CD4-positive, alpha-beta T cell treated with Interleukin-1 beta for 1 hour (primary cell): Measurements from ENCODE around the gene RPS6KB2.
"Not testable (repeated sequence)": the region's sequence is repeated elsewhere in the genome, so short reads cannot be mapped to it uniquely, and the experiment has no call there.

ENCODE experiments used
- DNase-seq, 2 donors: peaks; one replicate each; pipeline ENCODE4 v3.0.0-alpha.2; 2020 to 2022

The RPS6KB2 gene

DNA sequence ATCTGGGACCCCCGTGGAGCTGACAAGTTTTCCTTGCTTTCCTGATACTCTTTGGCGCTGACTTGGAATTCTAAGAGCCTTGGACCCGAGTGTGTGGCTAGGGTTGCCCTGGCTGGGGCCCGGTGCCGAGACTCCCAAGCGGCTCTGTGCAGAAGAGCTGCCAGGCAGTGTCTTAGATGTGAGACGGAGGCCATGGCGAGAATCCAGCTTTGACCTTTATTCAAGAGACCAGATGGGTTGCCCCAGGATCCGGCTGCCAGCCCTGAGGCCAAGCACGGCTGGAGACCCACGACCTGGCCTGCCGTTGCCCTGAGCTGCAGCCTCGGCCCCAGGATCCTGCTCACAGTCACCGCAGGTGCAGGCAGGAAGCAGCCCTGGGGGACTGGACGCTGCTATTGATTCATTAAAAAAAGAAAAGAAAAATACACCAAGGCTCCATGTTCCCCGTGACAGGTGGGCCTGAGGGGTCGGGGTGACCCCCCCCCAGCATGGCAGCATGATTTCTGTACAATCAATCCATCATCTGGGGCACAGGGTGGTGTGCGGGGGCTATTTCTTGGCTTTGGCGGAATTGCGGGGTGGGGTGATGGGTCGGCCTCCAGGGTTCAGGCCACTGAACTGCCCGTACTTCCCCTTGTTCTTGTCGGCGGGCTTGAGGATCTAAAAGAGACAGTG is 30.2 kb upstream of the RPS6KB2 start:
- no peak for DNase-seq

DNA sequence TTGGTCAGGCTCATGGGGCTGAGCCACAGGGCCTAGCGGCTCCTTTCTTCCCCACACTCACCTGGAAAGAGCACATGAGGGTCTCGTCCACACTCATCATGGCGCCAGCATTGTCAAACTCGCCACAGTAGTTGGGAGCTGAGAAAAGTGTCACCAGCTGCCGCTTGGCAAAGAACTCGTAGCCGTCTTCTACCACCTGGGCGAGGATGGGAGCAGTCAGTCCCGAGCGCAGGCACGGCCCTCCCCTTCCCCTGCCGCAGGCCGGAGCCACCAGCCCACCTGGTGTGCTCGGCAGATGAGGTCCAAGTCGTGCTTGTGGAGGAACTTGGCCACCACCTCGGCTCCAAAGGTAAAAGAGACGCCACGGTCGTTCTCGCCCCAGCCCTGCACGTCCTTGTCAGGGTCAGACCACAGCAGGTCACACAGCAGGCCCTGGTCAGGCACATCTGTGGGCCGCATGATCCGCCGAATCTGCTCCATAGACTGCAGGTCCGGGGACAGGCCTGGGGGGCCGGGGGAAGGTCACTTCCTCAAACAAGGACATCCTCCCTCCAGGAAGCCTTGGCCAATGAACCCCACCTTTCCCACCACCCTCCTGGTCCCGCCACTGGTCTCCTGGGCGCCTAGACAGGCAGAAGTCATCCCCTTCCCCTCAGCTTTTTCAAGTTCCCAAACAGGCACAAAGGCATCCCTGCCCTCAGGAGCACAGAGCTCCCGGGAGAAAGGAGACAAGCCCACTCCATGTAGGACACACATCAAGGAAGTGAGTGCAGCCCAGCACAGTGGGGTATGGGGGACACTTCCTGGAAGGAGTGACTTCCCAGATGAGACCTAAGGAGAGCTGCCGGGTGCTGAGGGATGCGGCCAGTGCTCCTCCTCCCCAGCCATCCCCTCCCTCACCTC is 29.4 kb upstream of the RPS6KB2 start:
- DNase-seq, result no peak

DNA sequence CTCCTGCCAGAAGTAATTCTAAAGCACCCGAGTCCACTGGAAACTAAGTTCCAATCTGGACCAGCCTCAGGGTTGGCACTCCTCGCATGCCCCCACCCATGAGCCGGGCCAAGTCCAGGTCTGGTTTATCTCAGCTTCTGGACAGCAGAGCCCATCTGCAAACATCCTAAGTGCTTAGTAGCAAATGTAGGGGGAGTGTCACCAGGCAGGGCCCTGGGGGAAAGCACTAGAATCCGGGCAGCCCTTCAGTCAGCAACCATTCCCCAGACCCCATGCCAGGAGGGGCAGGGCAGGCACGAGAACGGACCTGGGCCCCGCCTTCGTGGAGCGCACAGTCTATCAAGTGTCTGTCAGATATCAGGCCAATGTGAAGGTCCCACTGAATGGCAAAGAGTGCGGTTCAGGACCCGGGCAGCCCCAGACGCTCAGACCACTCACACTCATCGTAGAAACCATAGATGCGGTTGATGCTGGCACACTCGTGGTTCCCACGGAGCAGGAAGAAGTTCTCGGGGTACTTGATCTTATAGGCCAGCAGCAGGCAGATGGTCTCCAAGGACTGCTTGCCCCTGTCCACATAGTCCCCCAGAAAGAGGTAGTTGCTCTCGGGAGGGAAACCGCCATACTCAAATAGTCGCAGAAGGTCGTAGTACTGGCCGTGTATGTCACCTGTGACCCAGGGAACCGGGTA is 27.9 kb upstream of the RPS6KB2 start:
- no peak for DNase-seq

DNA sequence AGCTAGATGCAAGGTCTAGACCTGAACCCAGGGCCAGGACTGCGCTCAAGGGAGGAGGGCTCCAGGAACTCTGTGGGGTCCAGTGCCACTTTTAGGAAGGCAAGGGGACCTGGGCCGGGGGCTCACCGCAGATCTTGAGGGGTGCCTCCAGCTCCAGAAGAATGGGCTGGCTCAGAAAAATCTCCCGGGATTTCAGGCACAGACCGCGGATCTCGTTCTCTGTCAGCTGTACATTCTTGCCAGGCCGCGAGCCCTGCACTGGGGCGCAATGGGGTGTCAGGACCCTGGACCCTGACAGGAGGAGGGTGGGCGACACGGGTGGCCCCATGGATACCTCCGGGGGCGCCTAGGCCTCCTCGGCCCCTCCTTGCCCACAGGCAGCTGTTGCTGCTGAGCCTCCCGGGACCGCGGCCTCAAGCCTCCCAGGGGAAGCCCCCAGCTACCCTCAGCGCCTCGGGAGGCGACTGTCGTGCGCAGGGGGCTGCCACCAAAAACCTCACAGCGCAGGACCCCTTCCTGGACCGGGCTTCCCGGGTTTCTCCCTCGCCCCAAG is 27.3 kb upstream of the RPS6KB2 start:
- DNase-seq, result no peak

DNA sequence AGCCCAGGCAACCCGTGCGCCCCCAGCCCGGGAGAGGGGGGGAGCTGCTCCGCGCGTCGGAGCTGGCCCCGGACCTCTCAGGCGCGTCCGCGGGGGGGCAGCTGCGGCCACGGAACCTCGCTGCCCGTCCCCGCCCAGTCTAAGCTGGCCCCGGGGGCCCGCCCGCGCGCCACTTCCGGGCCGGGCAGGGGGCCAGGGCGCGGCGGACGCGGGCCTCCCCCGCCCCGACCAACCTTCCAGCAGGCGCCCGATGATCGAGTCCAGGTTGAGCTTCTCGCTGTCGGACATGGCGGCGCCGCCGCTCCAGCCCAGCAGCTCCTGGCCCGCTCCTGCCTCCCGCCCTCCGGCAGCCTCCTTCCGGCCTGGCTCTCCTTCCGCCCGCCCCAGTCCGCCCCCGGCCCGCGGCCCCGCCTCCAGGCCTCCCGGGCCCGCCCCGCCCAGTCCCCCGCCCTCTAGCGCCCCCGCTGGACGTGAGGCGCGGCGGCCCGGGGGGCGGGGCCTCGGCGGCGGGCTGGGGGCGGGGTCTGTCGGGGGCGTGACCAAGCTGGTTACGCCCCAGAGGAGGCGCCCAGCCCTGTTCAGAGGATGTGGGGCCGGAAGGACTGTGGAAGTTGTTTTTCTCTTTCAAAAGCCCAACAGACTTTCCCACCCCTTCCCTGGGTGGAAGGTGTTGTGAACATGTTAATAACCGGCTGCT is 26.7 kb upstream of the RPS6KB2 start, which contains the start of gene PPP1CA:
TSS of gene PPP1CA (minus strand) at position 364 of the 697 bp plus-strand sequence. CDS start at position 288, 76 bp downstream.
- peak; percentile 90 for DNase-seq

DNA sequence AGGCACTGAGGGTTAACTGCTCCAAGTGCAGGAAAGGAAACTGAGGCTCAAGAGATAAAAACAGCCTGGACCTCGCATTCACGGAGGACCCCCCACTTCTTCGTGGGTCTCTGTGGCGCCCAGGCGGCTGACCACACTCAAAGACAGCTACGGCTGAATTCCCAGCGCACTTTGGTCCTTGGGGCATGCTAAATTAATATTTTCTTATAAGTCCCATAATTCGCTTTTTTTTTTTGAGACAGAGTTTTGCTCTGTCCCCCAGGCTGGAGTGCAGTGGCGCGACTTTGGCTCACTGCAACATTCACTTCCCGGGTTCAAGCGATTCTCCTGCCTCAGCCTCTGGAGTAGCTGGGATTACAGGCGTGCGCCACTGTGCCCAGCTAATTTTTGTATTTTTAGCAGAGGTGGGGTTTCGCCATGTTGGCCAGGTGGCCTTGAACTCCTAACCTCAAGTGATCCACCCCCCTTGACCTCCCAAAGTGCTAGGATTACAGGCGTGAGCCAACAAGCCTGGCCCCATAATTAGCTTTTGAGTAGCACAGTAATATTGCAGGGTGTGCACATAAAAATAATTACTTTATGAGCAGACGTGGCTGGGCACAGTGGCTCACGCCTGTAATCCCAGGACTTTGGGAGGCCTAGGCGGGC is 26.0 kb upstream of the RPS6KB2 start:
- not testable (repeated sequence) for DNase-seq

DNA sequence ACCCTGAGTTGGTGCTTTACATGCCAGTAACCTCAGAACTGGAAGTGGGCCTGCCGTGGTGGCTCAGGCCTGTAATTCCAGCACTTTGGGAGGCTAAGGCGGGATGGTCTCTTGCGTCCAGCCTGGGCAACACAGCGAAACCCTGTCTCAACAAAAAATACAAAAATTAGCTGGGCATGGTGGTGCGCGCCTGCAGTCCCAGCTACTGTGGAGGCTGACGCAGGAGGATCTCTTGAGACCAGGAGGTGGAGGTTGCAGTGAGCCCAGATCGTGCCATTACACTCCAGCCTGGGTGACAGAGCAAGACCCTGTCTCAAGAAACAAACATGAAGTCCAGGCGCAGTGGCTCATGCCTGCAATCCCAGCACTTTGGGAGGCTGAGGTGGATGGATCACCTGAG is 25.2 kb upstream of the RPS6KB2 start:
- DNase-seq, result not testable (repeated sequence)

DNA sequence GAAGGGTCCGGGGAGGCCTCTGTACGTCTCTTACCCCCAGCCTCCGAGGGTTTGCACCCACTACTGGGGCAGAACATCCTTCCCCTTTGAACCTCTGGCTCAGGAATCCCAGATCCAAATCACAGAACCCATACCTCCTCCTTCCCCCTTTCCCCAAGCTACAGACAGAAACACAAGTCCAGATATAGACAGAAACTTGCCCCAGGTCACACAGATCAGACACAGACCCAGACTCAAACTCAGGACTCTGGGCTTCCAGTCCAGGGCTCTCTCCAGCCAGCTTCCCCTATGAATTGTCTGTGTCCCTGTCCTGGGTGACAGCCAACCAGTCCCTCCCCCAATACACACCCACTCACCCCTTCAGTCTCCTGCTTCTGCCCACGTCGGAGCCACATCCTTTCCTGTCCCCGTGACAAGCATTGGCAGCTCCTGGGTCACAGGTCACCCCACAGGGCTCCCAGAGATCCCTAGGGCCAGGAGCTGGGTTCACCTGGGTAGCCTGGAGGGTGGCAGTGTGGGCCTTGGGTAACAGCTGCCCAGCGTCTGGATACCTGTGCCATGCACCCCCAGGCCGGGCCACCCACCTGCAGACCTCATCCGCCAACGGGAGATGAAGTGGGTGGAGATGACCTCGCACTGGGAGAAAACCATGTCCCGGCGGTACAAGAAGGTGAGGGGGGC is 23.6 kb upstream of the RPS6KB2 start:
- peak; percentile 49 to 64 for DNase-seq

DNA sequence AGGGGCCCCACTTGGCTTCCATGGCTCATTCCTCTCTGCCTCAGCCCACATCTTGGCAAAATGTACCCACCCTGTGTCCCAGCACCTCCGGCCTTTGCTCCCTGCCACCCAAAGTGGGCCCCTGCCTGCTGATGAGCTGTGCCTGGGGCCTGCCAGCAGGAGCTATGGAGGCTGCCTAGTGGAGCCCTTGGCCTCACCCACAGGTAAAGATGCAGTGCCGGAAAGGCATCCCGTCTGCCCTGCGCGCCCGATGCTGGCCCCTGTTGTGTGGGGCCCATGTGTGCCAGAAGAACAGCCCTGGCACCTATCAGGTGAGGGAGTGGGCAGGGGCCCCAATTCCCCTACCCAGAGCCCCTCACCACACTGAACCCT is 23.1 kb upstream of the RPS6KB2 start:
- no peak for DNase-seq

DNA sequence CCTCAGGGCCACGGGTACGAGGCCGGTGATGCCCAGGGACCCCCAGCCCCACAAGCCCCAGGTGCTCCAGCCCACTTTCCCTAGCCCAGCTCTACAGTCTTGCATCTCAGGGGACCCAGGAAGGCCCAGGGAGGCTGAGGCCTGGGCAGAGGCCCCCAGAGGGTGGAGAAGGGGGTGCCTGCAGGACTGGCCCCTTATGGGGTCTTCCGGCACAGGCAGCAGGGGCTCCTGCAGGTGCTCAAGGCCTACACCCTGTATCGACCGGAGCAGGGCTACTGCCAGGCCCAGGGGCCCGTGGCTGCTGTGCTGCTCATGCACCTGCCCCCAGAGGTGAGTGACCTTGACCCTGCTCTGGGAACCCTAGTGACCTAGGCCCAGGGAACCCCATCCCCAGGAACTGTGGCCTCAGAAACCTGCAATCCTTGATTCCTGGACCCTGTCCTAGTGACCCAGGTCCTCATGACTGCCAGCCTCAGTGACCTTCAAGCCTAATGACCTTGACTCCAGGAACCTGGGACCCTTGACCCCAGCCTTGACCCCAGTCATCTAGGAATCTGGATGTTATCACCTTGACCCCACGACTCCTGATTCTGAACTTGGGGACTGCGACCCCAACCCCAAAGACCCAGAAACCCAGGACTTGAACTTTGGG is 22.5 kb upstream of the RPS6KB2 start:
- DNase-seq, result no peak

DNA sequence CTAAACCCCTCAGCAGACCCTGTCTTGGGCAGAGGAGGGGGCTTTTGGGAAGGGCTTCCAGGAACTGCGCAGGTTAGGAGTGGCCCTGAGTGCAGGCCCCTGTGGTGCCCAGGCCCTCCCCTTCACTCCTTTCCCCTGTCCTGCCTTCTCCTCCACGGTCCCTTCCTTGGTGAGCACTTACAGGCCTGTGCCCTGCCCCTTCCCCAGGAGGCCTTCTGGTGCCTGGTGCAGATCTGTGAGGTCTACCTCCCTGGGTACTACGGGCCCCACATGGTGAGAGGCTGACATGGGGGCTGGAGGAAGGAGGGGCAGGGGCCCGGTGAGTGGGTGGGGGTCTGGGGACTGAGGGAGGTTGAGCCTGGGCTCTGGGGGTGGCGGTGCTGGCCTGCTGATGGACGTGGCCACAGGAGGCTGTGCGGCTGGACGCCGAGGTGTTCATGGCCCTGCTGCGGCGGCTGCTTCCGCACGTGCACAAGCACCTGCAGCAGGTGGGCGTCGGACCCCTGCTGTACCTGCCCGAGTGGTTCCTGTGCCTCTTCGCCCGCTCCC is 21.8 kb upstream of the RPS6KB2 start:
- no peak for DNase-seq

DNA sequence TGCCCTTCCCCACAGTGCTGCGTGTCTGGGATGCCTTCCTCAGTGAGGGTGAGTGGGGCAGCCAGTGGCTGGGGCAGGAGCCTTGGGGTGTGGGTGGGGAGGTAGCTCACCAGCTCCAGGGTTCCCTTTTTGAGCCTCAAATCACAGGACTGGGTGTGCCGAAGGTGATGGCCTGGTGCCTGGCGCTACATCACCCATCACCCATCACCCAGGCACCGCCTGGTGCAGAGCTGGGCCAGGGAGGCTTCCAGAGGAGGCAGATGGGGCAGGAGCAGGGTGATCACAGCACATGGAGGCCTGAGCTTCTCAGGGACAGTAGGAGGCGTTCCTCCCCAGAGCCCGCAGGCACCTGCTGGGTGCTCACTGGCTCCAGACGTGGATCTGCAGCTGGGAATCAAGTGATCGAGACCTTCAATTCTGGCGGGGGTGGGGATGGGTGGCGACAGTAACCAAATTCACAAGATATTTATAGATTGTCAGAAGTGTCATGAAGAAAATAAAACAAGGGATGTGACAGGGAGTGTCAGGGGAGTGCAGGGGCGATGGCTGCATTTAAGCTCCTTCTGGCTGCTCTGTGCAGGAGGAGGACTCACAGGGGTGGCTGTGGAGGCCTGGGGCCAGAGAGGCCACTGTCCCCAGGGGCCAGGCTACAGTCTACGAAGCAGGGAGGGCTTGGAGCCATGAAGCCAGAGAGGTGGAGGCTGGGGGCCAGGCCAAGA is 21.2 kb upstream of the RPS6KB2 start:
- no peak for DNase-seq

DNA sequence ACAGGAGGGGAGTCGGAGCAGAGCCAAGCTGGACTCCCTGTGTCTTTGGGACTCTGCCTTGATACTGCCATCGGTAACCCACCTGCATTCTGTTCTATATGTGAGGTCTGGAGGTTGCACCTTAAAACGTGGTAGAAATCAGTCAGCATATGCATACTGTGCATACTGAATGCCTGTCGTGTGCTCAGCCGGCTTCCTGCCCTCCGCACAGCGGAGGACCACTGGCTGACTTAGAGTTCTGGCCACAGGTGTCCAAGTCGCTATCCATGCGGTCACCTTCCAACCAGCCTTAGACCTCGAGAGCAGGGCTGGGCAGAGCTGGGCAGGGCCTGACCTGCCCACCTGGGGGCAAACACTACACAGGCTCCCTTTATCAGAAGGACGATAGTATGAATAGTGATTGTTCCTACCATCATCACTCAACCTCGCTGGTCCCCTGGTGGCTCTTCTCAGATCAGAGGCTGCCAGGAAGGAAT is 20.6 kb upstream of the RPS6KB2 start:
- no peak for DNase-seq

DNA sequence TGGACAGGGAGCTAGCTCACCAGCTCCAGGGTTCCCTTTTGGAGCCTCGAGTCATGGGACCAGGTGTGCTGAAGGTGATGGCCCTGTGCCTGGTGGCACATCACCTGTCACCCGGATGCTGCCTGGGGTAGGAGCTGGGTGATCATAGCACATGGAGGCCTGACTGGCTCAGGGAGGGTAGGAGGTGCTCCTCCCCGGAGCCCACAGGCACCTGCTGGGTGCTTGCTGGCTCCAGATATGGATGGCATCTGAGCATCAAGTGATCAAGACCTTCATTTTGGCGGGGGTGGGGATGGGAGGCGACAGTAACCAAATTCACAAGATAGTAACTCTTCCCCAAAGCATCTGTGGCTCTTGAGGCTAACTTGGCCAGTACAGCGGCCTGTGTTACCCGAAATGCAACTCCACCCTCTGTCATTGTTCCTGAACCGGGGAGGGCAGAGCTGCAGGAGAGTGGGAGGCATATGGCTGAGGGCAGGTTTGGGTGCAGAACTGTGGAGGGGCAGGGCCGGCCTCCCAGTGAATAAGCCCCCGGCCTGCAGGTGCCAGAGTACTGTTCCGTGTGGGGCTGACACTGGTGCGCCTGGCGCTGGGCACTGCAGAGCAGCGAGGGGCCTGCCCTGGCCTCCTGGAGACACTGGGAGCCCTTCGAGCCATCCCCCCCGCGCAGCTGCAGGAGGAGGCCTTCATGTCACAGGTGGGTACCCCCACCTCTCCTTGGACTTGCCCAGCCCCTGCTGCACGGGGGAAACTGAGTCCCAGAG is 19.7 kb upstream of the RPS6KB2 start:
- peak in 1 of 2 donors; percentile 16 for DNase-seq

DNA sequence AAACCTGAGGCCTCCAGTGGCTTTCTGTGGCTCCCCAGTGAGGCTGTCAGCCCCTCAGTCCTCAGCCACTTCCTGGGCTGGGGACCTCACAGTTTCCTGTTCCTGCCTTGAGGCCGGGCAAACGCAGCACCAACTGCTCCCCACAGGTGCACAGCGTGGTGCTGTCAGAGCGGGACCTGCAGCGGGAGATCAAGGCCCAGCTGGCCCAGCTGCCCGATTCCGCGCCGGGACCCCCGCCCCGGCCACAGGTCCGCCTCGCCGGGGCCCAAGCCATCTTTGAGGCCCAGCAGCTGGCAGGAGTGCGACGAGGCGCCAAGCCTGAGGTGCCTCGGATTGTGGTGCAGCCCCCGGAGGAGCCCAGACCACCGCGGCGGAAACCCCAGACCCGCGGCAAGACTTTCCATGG is 19.0 kb upstream of the RPS6KB2 start:
- DNase-seq, result peak; percentile 78 to 82

DNA sequence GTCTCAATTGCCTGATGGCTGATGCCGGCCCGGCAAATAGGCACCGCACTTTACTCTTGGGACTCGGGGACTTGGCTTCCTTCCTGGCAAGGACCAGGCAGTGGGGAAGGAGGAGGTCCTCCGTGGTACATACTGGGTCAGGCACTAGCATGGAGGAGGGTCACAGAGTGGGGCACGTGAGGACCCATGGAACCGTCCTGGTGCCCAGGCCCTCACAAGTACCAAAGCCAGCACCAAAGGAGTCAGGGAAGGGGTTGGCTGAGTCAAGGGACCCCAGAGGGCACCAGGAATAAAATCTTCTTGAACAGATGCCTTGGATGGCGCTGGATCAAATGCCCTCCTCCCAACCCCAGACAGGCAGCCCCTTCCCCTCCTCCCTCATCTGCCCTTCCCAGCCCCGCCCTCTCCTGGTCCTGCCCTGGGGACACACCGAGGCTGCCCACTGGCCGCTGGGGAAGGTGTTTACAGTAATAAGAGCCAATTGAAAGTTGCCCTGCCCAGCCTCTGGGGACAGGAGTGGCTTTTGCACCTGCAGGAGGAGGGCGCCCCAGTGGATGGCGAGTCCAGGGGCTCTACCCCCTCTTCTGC is 18.4 kb upstream of the RPS6KB2 start:
- peak in 1 of 2 donors; percentile 45 for DNase-seq

DNA sequence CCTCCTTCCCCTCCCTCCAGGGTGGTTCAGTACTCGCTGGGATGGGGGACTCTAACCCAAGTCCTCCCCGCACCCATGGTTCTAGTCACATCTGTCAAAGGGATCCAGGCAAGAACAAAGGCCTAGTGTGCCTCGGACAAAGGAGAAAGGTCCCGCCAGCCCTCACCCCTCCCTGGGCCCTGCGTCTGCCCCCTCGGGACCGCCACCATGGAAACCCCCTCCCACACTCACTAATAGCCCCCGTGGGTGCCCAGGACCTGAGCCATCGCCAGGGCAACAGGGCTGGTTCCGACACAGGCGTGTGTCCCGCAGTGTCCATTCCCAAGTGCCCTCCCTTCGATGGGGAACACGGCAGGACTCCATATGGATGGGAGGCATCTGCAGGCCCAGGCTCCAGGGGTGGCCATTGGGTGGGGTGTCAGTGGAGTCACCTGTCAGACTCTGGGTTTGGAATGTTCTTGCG is 17.9 kb upstream of the RPS6KB2 start:
- DNase-seq, result no peak
